ENCODE data around the gene NFATC2. TPM values are rescaled to one million over a fixed set of nuclear protein-coding genes. Genes with fewer than 3 reads are reported as not detected.

Gene NFATC2
- total RNA-seq, 1 experiment from 2014 or later = not detected

DNA sequence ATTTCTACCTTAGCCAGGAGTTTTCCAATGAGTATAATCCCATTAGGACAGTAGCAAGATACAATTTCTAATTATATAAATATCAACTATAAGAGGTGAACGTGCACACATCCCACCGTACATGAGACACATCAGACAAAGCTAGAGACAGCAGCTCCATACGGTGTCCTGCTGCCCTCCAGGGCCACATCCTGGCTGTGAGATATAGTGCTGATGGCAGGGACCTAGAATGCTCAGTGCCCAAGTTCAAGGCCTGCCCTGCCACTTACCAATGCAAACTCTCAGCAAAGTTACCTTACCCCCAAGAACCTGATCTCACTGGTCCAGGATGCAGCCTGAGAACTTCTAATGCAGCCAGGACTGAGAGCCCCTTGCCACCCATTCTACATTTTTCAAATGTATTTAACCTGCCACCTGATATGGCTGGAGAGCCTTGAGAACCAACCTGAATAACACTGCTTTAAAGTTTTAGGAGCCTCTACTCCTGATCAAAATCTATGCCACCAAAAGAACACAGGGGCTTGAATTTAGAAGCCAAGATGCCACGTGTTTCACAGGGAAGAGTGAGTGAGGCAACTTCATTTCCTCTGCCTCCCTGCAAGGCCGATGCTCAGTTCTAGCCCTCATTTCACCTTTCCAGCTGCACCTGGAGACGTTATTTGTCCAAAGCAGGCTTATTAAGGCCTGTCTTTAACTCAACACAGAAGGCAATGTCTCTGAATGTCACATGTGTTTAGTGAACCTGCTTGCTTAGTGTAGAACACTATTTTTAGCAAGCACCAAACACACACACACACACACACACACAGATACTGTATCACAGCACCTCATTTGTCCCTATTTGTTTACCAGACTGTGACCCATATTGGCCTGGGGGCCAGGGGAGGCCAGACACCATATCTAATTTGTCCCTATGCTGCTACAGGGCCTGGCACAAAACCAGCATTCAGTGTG lies 6.1 kb downstream of the NFATC2 start:
- H3K4me1 ChIP-seq = no peaks in the 10 kb centered on the region

DNA sequence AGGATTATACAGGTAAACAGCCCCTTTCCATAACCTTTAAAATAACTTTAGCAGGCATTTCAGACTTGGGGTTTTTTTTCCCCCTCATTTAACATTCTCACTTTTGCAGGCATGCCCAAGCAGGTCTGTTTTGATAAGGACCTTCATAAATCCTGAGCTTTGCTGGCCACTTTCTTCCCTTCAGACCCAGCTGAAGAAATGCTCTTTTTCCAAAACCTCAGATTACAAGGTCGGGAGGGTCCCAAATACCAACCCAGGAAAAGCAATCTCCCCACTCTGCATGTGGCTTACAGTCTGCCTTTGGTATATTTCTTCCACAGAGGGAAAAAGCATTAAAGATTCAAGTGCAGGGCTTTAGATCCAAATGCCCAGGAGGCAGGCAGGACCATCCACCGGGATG lies 6.8 kb downstream of the NFATC2 start:
- Histone ChIP-seq H3K4me1 (no peaks in the 10 kb centered on the region), H3K27me3 (no peaks in the 10 kb centered on the region), H3K4me3 (no peak overlapping the region), H3K36me3 (no peaks in the 10 kb centered on the region), H3K9me3 (replicated peaks) (no peaks in the 10 kb centered on the region), H3K27ac (no peak overlapping the region)
- DNase-seq = no peak

More for the DNA sequence above, 6.1 kb downstream of the NFATC2 start:
- DNase-seq = peak in 1 of 2 experiments; percentile 29
- Histone ChIP-seq H3K36me3 (no peaks in the 10 kb centered on the region), H3K4me3 (no peak overlapping the region), H3K27ac (no peak overlapping the region), H3K27me3 (no peaks in the 10 kb centered on the region), H3K9me3 (replicated peaks) (no peaks in the 10 kb centered on the region)

DNA sequence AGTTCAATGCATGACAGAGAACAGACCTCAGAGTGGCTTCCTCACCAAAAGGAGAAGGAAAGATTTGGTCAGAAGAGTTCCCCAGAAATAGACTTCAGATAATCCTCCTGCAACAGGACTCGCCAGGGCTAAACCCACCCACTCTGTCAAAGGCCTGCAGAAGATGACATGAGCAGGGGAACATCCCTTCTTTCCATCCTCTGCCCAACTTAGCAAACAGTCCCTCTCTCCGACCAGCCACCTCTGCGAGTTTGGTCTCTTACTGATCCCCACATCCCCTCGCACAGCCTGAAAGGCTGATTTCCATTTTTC lies 7.5 kb downstream of the NFATC2 start:
- Histone ChIP-seq H3K4me3 (no peak overlapping the region), H3K36me3 (no peaks in the 10 kb centered on the region), H3K9me3 (replicated peaks) (no peaks in the 10 kb centered on the region), H3K27ac (no peak overlapping the region), H3K4me1 (peaks cover 3% of the 10 kb centered on the region; the same call in 1 of the 2 replicates), H3K27me3 (no peaks in the 10 kb centered on the region; the same call in 1 of the 2 replicates)
- DNase-seq = no peak

DNA sequence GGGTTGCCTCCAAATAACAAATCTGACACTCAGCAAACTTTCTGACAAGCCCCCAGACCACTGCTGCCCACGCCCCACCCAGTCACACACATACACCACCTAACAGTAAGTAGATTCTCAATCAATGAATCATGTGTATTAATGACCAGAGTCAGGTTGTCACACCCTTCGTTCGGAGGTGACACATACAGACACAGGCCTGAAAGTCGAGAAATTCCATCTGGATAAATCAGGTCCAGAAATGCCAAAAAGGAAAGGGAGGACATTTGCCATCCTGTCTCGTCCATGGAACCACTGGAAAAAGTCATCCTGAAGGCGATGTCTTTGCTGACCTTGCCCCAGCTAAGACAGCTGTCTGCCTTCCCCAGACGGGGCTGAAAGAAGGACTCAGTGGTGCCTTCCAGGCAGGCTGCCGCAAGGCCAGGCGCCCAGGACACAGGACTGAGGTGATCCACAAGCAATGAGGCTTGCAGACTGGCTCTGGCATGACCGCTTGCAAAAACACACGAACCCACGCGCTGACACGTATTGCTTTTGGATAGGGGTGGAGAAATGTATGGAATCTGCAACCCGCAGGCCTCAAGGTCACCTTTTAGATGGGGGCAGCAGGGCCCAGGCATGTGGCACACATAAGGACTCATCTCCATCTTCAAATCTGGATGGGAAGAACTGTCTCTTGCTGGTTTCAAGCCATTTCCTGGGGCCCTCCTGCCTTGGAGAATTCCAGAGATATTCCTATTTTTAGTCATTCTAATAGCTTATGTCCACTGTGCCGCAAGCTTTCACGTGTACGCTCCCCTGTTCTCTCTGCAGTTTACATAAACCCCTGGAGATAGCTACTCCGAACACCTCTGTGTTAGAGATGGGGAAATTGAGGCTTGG lies 9.0 kb downstream of the NFATC2 start:
- no peak for DNase-seq
- H3K36me3 ChIP-seq = no peaks in the 10 kb centered on the region
- no peaks in the 10 kb centered on the region; the same call in 1 of the 2 replicates for H3K27me3 ChIP-seq
- peaks cover 15% of the 10 kb centered on the region; the same call in 1 of the 2 replicates for H3K4me1 ChIP-seq
- H3K4me3 ChIP-seq = no peak overlapping the region
- H3K27ac ChIP-seq = no peak overlapping the region
- H3K9me3 ChIP-seq (replicated peaks) = no peaks in the 10 kb centered on the region

DNA sequence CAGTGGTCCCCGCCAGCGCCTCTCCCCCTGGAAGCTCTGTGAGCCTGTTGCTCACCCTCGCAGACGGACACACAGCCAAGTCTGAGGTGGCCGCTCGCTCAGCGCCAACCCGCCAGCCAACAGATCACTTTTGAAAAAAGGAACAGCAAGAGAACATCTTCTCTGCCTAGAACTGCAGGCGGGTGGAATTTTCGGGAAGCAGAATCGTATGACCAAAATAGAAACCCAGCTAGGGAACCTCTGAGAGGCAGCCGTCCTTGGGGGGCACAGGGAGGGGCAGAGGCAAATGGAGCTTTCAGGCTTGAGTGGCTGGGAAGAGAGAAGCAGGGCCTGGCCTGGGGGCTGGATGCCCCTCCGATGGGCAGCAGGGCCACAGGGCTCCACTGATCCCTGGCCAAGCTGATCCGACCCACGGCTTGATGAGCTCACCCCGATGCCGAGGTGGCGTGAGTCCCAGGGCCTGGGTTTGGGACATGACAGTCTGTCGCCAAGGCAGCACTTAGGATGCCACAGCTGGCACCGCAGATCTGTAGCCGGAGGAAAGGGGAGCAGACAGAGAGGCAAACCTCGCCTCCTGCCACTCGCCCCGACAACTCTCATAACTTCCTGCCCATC lies 9.8 kb downstream of the NFATC2 start:
- no peaks in the 10 kb centered on the region for H3K9me3 ChIP-seq (replicated peaks)
- H3K27me3 ChIP-seq = no peaks in the 10 kb centered on the region; the same call in 1 of the 2 replicates
- no peaks in the 10 kb centered on the region for H3K36me3 ChIP-seq
- no peak overlapping the region for H3K27ac ChIP-seq
- no peak overlapping the region for H3K4me3 ChIP-seq
- DNase-seq = no peak
- peaks cover 15% of the 10 kb centered on the region; the same call in 1 of the 2 replicates for H3K4me1 ChIP-seq

DNA sequence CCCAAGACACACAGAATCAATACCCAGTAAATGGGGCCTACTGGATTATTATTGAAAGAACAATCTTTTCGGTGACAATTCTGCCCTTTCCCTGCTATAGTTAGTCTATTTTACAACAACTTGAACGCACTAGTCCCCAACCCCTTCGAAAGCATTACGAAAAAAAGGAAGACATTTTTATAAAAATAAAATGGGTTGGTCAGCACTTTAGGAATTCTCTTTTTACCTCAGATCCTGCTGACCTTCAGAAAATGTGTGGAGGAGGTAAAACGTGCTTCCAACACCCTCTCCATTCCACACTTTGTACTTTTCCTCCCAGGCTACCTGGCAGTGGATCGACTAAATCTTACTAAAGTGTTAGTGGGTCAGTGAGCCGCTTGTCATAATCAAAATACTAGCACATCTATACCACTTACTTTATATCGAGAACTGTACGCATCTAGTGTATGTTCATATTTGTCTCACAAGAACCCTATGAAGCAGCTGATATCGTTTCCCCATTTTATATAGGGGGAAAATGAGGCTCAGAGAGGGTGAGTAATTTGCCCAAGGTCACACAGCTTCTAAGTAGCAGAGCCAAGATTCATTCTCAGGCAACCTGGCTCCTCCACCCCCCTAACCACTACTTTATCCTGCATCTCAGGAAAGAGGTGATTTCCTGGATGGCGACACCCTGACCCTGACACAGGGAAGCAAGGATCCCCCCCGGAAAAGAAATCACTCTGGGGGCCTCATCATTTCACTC lies 10.6 kb downstream of the NFATC2 start:
- Histone ChIP-seq H3K27me3 (no peaks in the 10 kb centered on the region; the same call in 1 of the 2 replicates), H3K4me3 (no peak overlapping the region), H3K9me3 (replicated peaks) (no peaks in the 10 kb centered on the region), H3K36me3 (no peaks in the 10 kb centered on the region), H3K27ac (no peak overlapping the region), H3K4me1 (peaks cover 15% of the 10 kb centered on the region; the same call in 1 of the 2 replicates)
- no peak for DNase-seq

DNA sequence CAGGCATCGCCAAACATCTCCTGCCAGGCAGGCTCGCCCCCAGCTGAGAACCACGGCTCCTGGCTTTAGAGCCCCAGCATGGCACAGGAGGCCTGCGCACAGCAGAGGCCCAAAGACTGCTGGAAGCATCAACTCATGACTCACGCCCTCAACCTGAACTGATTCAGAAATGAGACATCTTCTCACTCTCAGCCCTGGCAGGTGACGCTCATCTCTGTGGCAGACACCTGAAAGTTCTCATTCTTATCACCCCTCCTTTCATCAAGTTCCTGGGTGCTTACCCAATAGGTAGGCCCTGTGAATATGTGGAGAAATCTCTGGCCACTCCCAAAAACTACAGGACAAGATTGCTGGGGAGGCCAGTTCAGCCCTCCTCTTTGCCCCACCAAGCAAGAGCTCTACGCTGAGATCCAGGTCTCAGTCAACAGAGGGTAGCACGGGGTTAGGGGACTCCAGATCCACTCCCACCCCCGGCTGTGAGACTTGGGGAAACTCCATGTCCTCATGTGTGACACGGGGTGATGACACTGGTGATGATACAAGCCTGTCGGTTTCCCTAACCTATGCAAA lies 11.3 kb downstream of the NFATC2 start:
- Histone ChIP-seq H3K27ac (no peak overlapping the region), H3K36me3 (no peaks in the 10 kb centered on the region)
- DNase-seq = no peak

DNA sequence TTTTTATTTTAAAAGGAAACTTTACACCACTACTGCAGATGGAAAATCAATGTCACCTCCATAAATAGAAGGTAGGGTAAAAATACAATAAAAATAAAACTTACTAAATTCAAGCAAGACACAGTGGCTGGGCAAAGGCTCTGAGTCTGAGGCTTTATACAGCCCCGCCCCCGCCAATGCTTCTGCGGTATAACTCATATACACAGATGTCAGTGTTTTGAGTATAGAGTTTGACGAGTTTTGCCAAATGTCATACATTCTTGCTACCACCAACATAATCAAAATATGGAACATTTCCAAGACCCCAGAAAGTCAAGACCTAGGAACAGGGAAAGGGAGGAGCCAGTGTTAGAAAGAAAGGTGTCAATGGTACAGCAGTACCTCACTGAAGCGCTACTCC lies 12.8 kb downstream of the NFATC2 start:
- H3K27ac ChIP-seq = no peak overlapping the region
- no peaks in the 10 kb centered on the region; the same call in 1 of the 2 replicates for H3K27me3 ChIP-seq
- peaks cover 15% of the 10 kb centered on the region; the same call in 1 of the 2 replicates for H3K4me1 ChIP-seq
- H3K4me3 ChIP-seq = peak overlapping the region; percentile 27
- DNase-seq = peak; percentile 77 to 86
- H3K9me3 ChIP-seq (replicated peaks) = no peaks in the 10 kb centered on the region
- H3K36me3 ChIP-seq = no peaks in the 10 kb centered on the region

More for the DNA sequence above, 11.3 kb downstream of the NFATC2 start:
- Histone ChIP-seq H3K9me3 (replicated peaks) (no peaks in the 10 kb centered on the region), H3K4me3 (no peak overlapping the region), H3K4me1 (peaks cover 15% of the 10 kb centered on the region; the same call in 1 of the 2 replicates), H3K27me3 (no peaks in the 10 kb centered on the region; the same call in 1 of the 2 replicates)

DNA sequence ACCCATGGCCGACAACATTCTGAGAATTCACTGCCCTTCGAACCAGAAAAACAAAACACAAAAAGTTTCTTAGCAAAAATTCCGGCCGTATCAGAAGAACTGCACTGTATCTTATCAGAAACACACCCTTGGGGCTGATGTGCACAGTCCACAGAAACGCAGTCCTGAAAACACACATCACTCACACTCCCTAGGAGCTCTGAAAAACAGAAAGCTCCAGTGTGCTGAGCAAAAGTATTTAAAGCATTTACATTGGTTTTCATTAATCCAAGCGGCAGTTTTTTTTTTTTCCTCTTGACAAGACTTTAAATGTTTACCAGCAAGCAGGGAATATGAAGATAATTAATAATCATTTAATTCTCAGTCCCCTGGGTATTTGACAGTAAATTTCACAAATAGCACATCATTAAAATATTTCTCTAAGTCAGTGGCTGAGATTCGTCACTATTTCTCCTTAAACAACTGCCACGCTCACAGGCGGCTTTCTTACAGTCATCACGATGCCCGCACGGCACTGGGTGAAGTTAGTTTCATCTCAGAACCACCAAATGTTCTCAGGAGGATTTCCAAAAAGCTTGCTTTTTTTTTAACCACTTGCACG lies 13.3 kb downstream of the NFATC2 start:
- H3K27me3 ChIP-seq = no peaks in the 10 kb centered on the region; the same call in 1 of the 2 replicates
- DNase-seq = peak in 1 of 2 experiments; percentile 47

DNA sequence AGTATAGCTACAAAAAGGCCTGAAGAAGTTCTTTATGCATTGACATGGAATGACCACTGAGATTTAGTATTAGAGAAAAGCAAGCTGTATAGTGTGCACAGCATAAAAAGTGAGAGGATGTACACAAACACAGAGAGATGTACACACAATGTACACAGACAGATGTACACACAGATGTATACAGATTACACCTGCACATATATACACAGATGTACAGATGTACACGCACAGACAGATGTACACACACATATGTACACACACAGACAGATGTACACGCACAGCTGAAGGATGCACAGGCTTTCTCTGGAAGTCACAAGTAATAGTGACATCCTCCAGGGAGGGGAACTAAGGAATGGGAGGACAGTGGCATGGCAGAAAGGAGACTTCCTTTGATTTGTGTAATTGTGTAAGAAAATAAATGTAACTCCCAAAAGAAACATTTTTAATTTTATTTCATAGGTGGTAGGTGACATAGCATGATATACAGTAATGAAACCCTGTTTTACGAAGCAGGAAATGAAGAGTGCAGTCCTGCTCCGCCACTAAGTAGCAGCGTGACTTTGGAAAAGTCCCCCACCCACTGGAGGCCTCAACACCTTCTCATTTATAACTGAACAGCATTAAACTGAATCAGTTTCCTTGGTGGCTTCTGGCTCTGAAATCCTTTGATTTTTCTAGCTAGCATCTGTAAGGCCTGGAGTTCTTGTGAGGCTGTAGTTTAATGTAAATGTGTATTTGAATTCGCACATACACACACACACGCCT lies 14.1 kb downstream of the NFATC2 start:
- Histone ChIP-seq H3K9me3 (replicated peaks) (no peaks in the 10 kb centered on the region), H3K4me3 (no peak overlapping the region), H3K36me3 (no peaks in the 10 kb centered on the region), H3K27me3 (no peaks in the 10 kb centered on the region; the same call in 1 of the 2 replicates), H3K4me1 (peaks cover 15% of the 10 kb centered on the region; the same call in 1 of the 2 replicates), H3K27ac (no peak overlapping the region)
- no peak for DNase-seq

More for the DNA sequence above, 13.3 kb downstream of the NFATC2 start:
- Histone ChIP-seq H3K36me3 (no peaks in the 10 kb centered on the region), H3K4me1 (peaks cover 15% of the 10 kb centered on the region; the same call in 1 of the 2 replicates), H3K4me3 (peak overlapping the region; percentile 27), H3K27ac (no peak overlapping the region), H3K9me3 (replicated peaks) (no peaks in the 10 kb centered on the region)

DNA sequence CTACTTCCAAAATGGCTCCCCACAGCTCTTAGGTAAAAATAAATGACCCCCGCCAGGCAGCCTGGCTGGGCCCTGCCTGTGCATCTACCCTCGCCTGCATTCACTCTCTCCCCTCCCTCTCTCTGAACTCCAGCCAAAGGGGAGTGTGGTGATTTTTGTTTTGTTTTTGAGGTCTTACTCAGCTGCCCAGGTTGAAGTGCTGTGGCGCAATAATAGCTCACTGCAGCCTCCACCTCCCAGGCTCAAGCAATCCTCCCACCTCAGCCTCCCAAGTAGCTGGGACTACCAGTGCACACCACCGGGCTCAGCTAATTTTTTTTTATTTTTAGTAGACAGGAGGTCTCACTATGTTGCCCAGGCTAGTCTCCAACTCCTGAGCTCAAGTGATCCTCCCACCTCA lies 15.8 kb downstream of the NFATC2 start:
- peaks cover 15% of the 10 kb centered on the region; the same call in 1 of the 2 replicates for H3K4me1 ChIP-seq
- no peak for DNase-seq
- no peaks in the 10 kb centered on the region; the same call in 1 of the 2 replicates for H3K27me3 ChIP-seq
- H3K4me3 ChIP-seq = no peak overlapping the region
- H3K27ac ChIP-seq = no peak overlapping the region
- H3K36me3 ChIP-seq = no peaks in the 10 kb centered on the region
- no peaks in the 10 kb centered on the region for H3K9me3 ChIP-seq (replicated peaks)

DNA sequence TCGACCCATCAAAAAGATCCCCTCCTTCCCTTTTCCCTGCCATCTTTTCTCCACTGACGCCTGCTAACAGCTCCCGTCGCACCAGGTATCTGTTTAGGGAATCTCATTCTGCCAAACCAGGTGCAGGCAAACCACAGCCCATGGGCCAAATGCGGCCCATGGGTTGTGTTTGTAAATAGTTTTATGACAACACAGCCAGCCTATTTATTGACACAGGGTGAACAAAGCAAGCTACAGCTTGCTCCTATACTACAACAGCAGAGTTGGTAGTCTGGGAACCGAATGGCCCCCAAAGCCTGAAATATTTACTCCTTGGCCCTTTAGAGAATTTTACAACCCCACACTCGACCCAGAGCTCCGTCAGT lies 16.4 kb downstream of the NFATC2 start:
- no peak for DNase-seq
- H3K9me3 ChIP-seq (replicated peaks) = no peaks in the 10 kb centered on the region

More for the DNA sequence above, 16.4 kb downstream of the NFATC2 start:
- Histone ChIP-seq H3K27ac (no peak overlapping the region), H3K27me3 (peaks cover 1% of the 10 kb centered on the region; the same call in 1 of the 2 replicates), H3K4me3 (no peak overlapping the region), H3K4me1 (peaks cover 15% of the 10 kb centered on the region; the same call in 1 of the 2 replicates), H3K36me3 (no peaks in the 10 kb centered on the region)
